ENCODE measurements around the gene HLCS. TPM values are rescaled to one million over a fixed set of nuclear protein-coding genes. Genes with fewer than 3 reads are reported as not detected.

The HLCS gene
- total RNA-seq, 3 donors from 2014 or later (not counting 1 experiment from before 2014, with no cell fraction given) = 28.4 to 36.0 (median 33.0) TPM

GRCh38 chr21:36769051-36769839 is 197.2 kb downstream of the HLCS start:
- H3K27me3 ChIP-seq (ENCODE audit: control insufficient read depth, insufficient read depth, low read length) = no peaks in the 10 kb centered on the region
- H3K4me1 Mint-ChIP-seq = peaks cover 0 to 4% of the 10 kb centered on the region in 2 donors
- 76% methylated on average over 8 of the region's 8 CpGs for WGBS (ENCODE audit: insufficient coverage)
- no peaks in the 10 kb centered on the region for H3K27me3 Mint-ChIP-seq (ENCODE audit: low read depth in 2 of 2)
- no peak for DNase-seq
- no peak overlapping the region for H3K4me3 ChIP-seq (ENCODE audit: low read length)
- ATAC-seq = no peak
- H3K4me1 ChIP-seq (ENCODE audit: control insufficient read depth, insufficient read depth, low read length) = no peaks in the 10 kb centered on the region
- H3K36me3 ChIP-seq (ENCODE audit: control insufficient read depth, insufficient read depth, low read length) = peaks cover 3% of the 10 kb centered on the region
- H3K36me3 Mint-ChIP-seq = no peaks in the 10 kb centered on the region
- no peak overlapping the region for H3K27ac Mint-ChIP-seq
- no peak overlapping the region for H3K27ac ChIP-seq (ENCODE audit: low read length)
- no peak for TF ChIP-seq CTCF (IDR thresholded peaks at IDR 0.05)
- no peaks in the 10 kb centered on the region for H3K9me3 Mint-ChIP-seq
- no peak overlapping the region for H3K4me3 Mint-ChIP-seq
- intact Hi-C loops (cut with micrococcal nuclease) = no loop called here
- H3K9me3 ChIP-seq (ENCODE audit: control insufficient read depth, insufficient read depth, low read length) = no peaks in the 10 kb centered on the region

GRCh38 chr21:36768496-36768895 is 198.0 kb downstream of the HLCS start:
- Mint-ChIP-seq H3K36me3 (no peaks in the 10 kb centered on the region), H3K9me3 (no peaks in the 10 kb centered on the region), H3K4me3 (no peak overlapping the region), H3K4me1 (peaks cover 0 to 4% of the 10 kb centered on the region in 2 donors), H3K27ac (no peak overlapping the region), H3K27me3 (ENCODE audit: low read depth in 2 of 2) (no peaks in the 10 kb centered on the region)
- Histone ChIP-seq H3K36me3 (ENCODE audit: control insufficient read depth, insufficient read depth, low read length) (peaks cover 3% of the 10 kb centered on the region), H3K4me3 (ENCODE audit: low read length) (no peak overlapping the region), H3K27me3 (ENCODE audit: control insufficient read depth, insufficient read depth, low read length) (no peaks in the 10 kb centered on the region), H3K9me3 (ENCODE audit: control insufficient read depth, insufficient read depth, low read length) (no peaks in the 10 kb centered on the region), H3K4me1 (ENCODE audit: control insufficient read depth, insufficient read depth, low read length) (no peaks in the 10 kb centered on the region), H3K27ac (ENCODE audit: low read length) (no peak overlapping the region)
- no peak for ATAC-seq
- WGBS (ENCODE audit: insufficient coverage) = 96% methylated on average over 13 of the region's 13 CpGs
- no peak for TF ChIP-seq CTCF (IDR thresholded peaks at IDR 0.05)
- intact Hi-C loops (cut with micrococcal nuclease) = no loop called here
- no peak for DNase-seq

GRCh38 chr21:36767096-36767495 is 199.4 kb downstream of the HLCS start:
- intact Hi-C loops (cut with micrococcal nuclease) = no loop called here
- Mint-ChIP-seq H3K27me3 (ENCODE audit: low read depth in 2 of 2) (no peaks in the 10 kb centered on the region), H3K9me3 (no peaks in the 10 kb centered on the region), H3K4me1 (peaks cover 0 to 4% of the 10 kb centered on the region in 2 donors), H3K27ac (no peak overlapping the region), H3K4me3 (no peak overlapping the region), H3K36me3 (no peaks in the 10 kb centered on the region)
- Histone ChIP-seq H3K4me3 (ENCODE audit: low read length) (no peak overlapping the region), H3K4me1 (ENCODE audit: control insufficient read depth, insufficient read depth, low read length) (no peaks in the 10 kb centered on the region), H3K36me3 (ENCODE audit: control insufficient read depth, insufficient read depth, low read length) (peaks cover 3% of the 10 kb centered on the region), H3K27me3 (ENCODE audit: control insufficient read depth, insufficient read depth, low read length) (no peaks in the 10 kb centered on the region), H3K27ac (ENCODE audit: low read length) (no peak overlapping the region), H3K9me3 (ENCODE audit: control insufficient read depth, insufficient read depth, low read length) (no peaks in the 10 kb centered on the region)
- no peak for DNase-seq
- WGBS (ENCODE audit: insufficient coverage) = 97% methylated on average over 11 of the region's 11 CpGs
- ATAC-seq = no peak
- TF ChIP-seq CTCF (IDR thresholded peaks at IDR 0.05) = no peak

GRCh38 chr21:36766511-36766910 is 200.0 kb downstream of the HLCS start:
- WGBS (ENCODE audit: insufficient coverage) = 86% methylated on average over 6 of the region's 6 CpGs
- Histone ChIP-seq H3K27me3 (ENCODE audit: control insufficient read depth, insufficient read depth, low read length) (no peaks in the 10 kb centered on the region), H3K36me3 (ENCODE audit: control insufficient read depth, insufficient read depth, low read length) (peaks cover 3% of the 10 kb centered on the region), H3K4me3 (ENCODE audit: low read length) (no peak overlapping the region), H3K4me1 (ENCODE audit: control insufficient read depth, insufficient read depth, low read length) (no peaks in the 10 kb centered on the region), H3K27ac (ENCODE audit: low read length) (no peak overlapping the region), H3K9me3 (ENCODE audit: control insufficient read depth, insufficient read depth, low read length) (no peaks in the 10 kb centered on the region)
- H3K4me3 Mint-ChIP-seq = no peak overlapping the region
- intact Hi-C loops (cut with micrococcal nuclease) = no loop called here
- H3K27me3 Mint-ChIP-seq (ENCODE audit: low read depth in 2 of 2) = no peaks in the 10 kb centered on the region
- DNase-seq = no peak
- no peak for ATAC-seq
- TF ChIP-seq CTCF (IDR thresholded peaks at IDR 0.05) = no peak
- H3K4me1 Mint-ChIP-seq = peaks cover 0 to 4% of the 10 kb centered on the region in 2 donors
- H3K27ac Mint-ChIP-seq = no peak overlapping the region
- H3K9me3 Mint-ChIP-seq = no peaks in the 10 kb centered on the region
- no peaks in the 10 kb centered on the region for H3K36me3 Mint-ChIP-seq
